A549 (cell line): ENCODE results near the gene PSMD13.

ENCODE experiments used
- CBX2 ChIP-seq: fragments of 200-600 bp; sonication (generic); IDR thresholded peaks from 2 replicates; pipeline ENCODE4 v1.6.1; 2016; ENCODE audit warnings: low read depth, mild to moderate bottlenecking, borderline replicate concordance
- EP300 ChIP-seq, 2 experiments: fragments of >200 bp; sonication (Bioruptor Twin); formaldehyde crosslinking; IDR thresholded peaks; 2 replicates in 1 of 2; 3 replicates in 1 of 2; pipeline ENCODE4 v1.6.1; 2016 to 2017
- GATA3 ChIP-seq: IDR thresholded peaks from 2 replicates; pipeline ENCODE4 v1.6.1; 2012; ENCODE audit warnings: borderline replicate concordance
- HDAC2 ChIP-seq: fragments of 200-600 bp; sonication (generic); IDR thresholded peaks from 2 replicates; pipeline ENCODE4 v1.6.1; 2016
- HMGXB4 ChIP-seq: fragments of 250-450 bp; sonication (Bioruptor Pico); IDR thresholded peaks from 2 replicates; pipeline ENCODE4 v1.5.0; 2021; ENCODE audit warnings: mild to moderate bottlenecking, moderate library complexity, borderline replicate concordance
- HOXA7 ChIP-seq: fragments of 250-450 bp; sonication (Bioruptor Pico); IDR thresholded peaks from 2 replicates; pipeline ENCODE4 v1.5.0; 2020; ENCODE audit warnings: mild to moderate bottlenecking, moderate library complexity
- MYC ChIP-seq: IDR thresholded peaks from 2 replicates; pipeline ENCODE4 v1.6.1; 2012; ENCODE audit warnings: mild to moderate bottlenecking, inconsistent platforms, low read length, improper control_type of control experiment, borderline replicate concordance
- NPAS2 ChIP-seq: fragments of 250-450 bp; sonication (Bioruptor Pico); IDR thresholded peaks from 2 replicates; pipeline ENCODE4 v1.8.0; 2022; ENCODE audit warnings: mild to moderate bottlenecking, moderate library complexity, borderline replicate concordance
- POLR2A ChIP-seq: IDR thresholded peaks from 2 replicates; pipeline ENCODE4 v1.6.1; 2012; ENCODE audit warnings: mild to moderate bottlenecking, low read length
- POLR2AphosphoS2 ChIP-seq: conservative IDR thresholded peaks from 2 replicates; pipeline ENCODE4 v1.6.1; 2012; ENCODE audit warnings: low read length, improper control_type of control experiment, inconsistent platforms
- REST ChIP-seq: fragments of 200-600 bp; sonication (generic); IDR thresholded peaks from 2 replicates; pipeline ENCODE4 v1.6.1; 2016; ENCODE audit warnings: antibody characterized with exemption, mild to moderate bottlenecking, moderate library complexity
- RFX5 ChIP-seq: fragments of 450-650 bp; IDR thresholded peaks from 2 replicates; pipeline ENCODE4 v1.7.1; 2014; ENCODE audit warnings: antibody characterized with exemption, mild to moderate bottlenecking, moderate library complexity
- ZNF302 ChIP-seq: fragments of 250-450 bp; sonication (Bioruptor Pico); IDR thresholded peaks from 2 replicates; pipeline ENCODE4 v1.9.0; 2021; ENCODE audit warnings: inconsistent platforms, mild to moderate bottlenecking, moderate library complexity
- TF ChIP-seq, protein P1 (sequence below): fragments of >200 bp; sonication (Bioruptor Twin); formaldehyde crosslinking; IDR thresholded peaks from 3 replicates; pipeline ENCODE4 v1.5.1; 2016

GRCh38 chr11:199004-199581, 37.7 kb upstream of the PSMD13 start:
- TF ChIP-seq, protein P1, sequence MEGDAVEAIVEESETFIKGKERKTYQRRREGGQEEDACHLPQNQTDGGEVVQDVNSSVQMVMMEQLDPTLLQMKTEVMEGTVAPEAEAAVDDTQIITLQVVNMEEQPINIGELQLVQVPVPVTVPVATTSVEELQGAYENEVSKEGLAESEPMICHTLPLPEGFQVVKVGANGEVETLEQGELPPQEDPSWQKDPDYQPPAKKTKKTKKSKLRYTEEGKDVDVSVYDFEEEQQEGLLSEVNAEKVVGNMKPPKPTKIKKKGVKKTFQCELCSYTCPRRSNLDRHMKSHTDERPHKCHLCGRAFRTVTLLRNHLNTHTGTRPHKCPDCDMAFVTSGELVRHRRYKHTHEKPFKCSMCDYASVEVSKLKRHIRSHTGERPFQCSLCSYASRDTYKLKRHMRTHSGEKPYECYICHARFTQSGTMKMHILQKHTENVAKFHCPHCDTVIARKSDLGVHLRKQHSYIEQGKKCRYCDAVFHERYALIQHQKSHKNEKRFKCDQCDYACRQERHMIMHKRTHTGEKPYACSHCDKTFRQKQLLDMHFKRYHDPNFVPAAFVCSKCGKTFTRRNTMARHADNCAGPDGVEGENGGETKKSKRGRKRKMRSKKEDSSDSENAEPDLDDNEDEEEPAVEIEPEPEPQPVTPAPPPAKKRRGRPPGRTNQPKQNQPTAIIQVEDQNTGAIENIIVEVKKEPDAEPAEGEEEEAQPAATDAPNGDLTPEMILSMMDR, result no peak
- TF ChIP-seq POLR2A, result no peak
- no peak for TF ChIP-seq NPAS2 (CRISPR knock-in tag)
- TF ChIP-seq HMGXB4, result no peak
- TF ChIP-seq GATA3, result no peak
- TF ChIP-seq RFX5, result no peak
- no peak for TF ChIP-seq HDAC2
- TF ChIP-seq REST, result no peak
- no peak for TF ChIP-seq POLR2AphosphoS2
- TF ChIP-seq CBX2, result no peak
- no peak for TF ChIP-seq EP300 (IDR thresholded peaks at IDR 0.05)
- TF ChIP-seq MYC, result no peak
- TF ChIP-seq HOXA7 (CRISPR knock-in tag), result no peak
- TF ChIP-seq ZNF302, result no peak
